ENCODE measurements around the gene KIT.
"Not testable (repeated sequence)": the region's sequence is repeated elsewhere in the genome, so short reads cannot be mapped to it uniquely, and the experiment has no call there.

DNA sequence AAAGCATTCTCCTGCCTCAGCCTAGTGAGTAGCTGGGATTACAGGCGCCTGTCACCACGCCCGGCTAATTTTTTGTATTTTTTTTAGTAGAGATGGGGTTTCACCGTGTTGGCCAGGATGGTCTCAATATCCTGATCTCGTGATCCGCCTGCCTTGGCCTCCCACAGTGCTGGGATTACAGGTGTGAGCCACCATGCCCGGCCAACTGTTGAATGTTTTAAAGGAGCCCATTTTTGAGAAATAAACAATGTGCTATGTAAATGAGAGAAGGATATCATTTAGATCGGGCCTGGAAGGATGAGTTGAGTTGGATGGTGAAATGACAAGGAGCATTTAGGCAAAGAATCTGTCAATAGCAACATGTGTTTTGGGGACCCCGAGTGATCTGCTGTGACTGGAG is 16.7 kb upstream of the KIT start:
- TF ChIP-seq SP140L (CRISPR knock-in tag; IDR thresholded peaks at IDR 0.05; ENCODE audit: borderline replicate concordance); ZMYM3 (CRISPR knock-in tag; IDR thresholded peaks at IDR 0.05); SP2 (CRISPR knock-in tag; IDR thresholded peaks at IDR 0.05); ZNF639 (CRISPR knock-in tag; conservative IDR thresholded peaks at IDR 0.05); RNF2 (conservative IDR thresholded peaks at IDR 0.05; ENCODE audit: low read depth); KLF6 (CRISPR knock-in tag; IDR thresholded peaks at IDR 0.05); GABPA (IDR thresholded peaks at IDR 0.05; ENCODE audit: low read depth, low read length); GABPA (CRISPR knock-in tag; IDR thresholded peaks at IDR 0.05; ENCODE audit: low read depth); PAX8 (CRISPR knock-in tag; IDR thresholded peaks at IDR 0.05; ENCODE audit: borderline replicate concordance): not testable (repeated sequence)
- TF ChIP-seq, protein P1, sequence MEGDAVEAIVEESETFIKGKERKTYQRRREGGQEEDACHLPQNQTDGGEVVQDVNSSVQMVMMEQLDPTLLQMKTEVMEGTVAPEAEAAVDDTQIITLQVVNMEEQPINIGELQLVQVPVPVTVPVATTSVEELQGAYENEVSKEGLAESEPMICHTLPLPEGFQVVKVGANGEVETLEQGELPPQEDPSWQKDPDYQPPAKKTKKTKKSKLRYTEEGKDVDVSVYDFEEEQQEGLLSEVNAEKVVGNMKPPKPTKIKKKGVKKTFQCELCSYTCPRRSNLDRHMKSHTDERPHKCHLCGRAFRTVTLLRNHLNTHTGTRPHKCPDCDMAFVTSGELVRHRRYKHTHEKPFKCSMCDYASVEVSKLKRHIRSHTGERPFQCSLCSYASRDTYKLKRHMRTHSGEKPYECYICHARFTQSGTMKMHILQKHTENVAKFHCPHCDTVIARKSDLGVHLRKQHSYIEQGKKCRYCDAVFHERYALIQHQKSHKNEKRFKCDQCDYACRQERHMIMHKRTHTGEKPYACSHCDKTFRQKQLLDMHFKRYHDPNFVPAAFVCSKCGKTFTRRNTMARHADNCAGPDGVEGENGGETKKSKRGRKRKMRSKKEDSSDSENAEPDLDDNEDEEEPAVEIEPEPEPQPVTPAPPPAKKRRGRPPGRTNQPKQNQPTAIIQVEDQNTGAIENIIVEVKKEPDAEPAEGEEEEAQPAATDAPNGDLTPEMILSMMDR (CRISPR knock-in tag; IDR thresholded peaks at IDR 0.05): not testable (repeated sequence)
- TF ChIP-seq, protein P2, sequence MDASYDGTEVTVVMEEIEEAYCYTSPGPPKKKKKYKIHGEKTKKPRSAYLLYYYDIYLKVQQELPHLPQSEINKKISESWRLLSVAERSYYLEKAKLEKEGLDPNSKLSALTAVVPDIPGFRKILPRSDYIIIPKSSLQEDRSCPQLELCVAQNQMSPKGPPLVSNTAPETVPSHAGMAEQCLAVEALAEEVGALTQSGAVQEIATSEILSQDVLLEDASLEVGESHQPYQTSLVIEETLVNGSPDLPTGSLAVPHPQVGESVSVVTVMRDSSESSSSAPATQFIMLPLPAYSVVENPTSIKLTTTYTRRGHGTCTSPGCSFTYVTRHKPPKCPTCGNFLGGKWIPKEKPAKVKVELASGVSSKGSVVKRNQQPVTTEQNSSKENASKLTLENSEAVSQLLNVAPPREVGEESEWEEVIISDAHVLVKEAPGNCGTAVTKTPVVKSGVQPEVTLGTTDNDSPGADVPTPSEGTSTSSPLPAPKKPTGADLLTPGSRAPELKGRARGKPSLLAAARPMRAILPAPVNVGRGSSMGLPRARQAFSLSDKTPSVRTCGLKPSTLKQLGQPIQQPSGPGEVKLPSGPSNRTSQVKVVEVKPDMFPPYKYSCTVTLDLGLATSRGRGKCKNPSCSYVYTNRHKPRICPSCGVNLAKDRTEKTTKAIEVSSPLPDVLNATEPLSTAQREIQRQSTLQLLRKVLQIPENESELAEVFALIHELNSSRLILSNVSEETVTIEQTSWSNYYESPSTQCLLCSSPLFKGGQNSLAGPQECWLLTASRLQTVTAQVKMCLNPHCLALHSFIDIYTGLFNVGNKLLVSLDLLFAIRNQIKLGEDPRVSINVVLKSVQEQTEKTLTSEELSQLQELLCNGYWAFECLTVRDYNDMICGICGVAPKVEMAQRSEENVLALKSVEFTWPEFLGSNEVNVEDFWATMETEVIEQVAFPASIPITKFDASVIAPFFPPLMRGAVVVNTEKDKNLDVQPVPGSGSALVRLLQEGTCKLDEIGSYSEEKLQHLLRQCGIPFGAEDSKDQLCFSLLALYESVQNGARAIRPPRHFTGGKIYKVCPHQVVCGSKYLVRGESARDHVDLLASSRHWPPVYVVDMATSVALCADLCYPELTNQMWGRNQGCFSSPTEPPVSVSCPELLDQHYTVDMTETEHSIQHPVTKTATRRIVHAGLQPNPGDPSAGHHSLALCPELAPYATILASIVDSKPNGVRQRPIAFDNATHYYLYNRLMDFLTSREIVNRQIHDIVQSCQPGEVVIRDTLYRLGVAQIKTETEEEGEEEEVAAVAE (CRISPR knock-in tag; IDR thresholded peaks at IDR 0.05; ENCODE audit: borderline replicate concordance): not testable (repeated sequence)

All from HepG2 (cell line).